ENCODE data around the gene CACNA1C. TPM values are rescaled to one million over a fixed set of nuclear protein-coding genes. Genes with fewer than 3 reads are reported as not detected.

The CACNA1C gene
- total RNA-seq, 6 donors from 2014 or later = 5.2 to 45.1 (median 8.8) TPM

DNA sequence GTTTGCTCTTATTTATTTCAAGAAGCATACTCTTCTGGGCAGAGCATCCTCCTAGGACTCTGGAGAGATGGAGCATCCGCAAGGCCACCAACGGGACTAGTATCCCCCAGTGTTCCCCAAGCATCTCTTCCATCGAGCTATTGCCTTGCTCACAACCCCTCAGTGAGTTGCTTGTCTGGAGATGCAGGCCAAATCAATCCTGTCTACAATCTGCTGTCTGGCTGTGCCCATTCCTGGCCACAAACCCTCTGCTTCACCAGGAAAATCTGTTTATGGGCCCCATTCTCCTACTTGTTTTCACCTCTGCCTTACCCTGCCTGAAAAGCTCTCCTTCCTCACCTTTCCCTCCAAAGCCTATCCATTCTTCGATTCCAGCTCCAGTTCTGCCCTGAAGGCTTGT is 219.2 kb downstream of the CACNA1C start:
- no peaks in the 10 kb centered on the region for H3K27me3 ChIP-seq
- no peak for TF ChIP-seq EP300 (IDR thresholded peaks at IDR 0.05)

DNA sequence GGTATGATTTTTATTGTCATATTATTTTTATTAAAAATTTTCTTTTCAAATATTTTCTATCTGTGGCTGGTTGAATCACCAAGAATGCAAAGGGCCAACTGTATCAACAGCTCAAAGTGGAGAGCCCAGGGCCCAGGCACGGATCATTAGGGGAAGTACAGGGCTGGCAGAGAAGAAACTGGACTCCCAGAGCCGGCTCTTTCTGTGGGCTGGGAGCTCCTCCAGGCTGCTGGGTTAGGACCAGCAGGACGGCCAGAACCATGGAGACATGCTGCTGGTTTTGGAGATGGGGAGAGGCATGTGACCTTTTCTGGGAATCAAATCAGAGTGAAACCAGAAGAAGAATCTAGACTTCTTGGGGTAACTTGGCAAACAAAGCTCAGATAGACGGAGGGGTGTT is 220.5 kb downstream of the CACNA1C start:
- Histone ChIP-seq H3K9me3 (no peaks in the 10 kb centered on the region), H3K4me1 (peaks cover 0 to 2% (median 0%) of the 10 kb centered on the region in 4 donors), H3K4me3 (no peak overlapping the region), H3K36me3 (no peaks in the 10 kb centered on the region), H3K27ac (peak overlapping the region in 1 of 4 donors; percentile 17), H3K27me3 (no peaks in the 10 kb centered on the region)
- TF ChIP-seq POLR2AphosphoS5 (IDR thresholded peaks at IDR 0.05) = no peak
- no peak for TF ChIP-seq POLR2A (IDR thresholded peaks at IDR 0.05)
- TF ChIP-seq, protein P1, sequence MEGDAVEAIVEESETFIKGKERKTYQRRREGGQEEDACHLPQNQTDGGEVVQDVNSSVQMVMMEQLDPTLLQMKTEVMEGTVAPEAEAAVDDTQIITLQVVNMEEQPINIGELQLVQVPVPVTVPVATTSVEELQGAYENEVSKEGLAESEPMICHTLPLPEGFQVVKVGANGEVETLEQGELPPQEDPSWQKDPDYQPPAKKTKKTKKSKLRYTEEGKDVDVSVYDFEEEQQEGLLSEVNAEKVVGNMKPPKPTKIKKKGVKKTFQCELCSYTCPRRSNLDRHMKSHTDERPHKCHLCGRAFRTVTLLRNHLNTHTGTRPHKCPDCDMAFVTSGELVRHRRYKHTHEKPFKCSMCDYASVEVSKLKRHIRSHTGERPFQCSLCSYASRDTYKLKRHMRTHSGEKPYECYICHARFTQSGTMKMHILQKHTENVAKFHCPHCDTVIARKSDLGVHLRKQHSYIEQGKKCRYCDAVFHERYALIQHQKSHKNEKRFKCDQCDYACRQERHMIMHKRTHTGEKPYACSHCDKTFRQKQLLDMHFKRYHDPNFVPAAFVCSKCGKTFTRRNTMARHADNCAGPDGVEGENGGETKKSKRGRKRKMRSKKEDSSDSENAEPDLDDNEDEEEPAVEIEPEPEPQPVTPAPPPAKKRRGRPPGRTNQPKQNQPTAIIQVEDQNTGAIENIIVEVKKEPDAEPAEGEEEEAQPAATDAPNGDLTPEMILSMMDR (IDR thresholded peaks at IDR 0.05) = no peak
- TF ChIP-seq EP300 (IDR thresholded peaks at IDR 0.05) = no peak
- WGBS, 2 donors = 58 to 68% methylated on average over 4 of the region's 4 CpGs
- ATAC-seq (ENCODE audit: low FRiP score in 2 of 2) (peak in 1 of 2 donors; percentile 69), DNase-seq (no peak)

More for the DNA sequence above, 219.2 kb downstream of the CACNA1C start:
- Histone ChIP-seq H3K4me3 (no peak overlapping the region), H3K36me3 (no peaks in the 10 kb centered on the region), H3K4me1 (peaks cover 0 to 2% (median 0%) of the 10 kb centered on the region in 4 donors), H3K9me3 (no peaks in the 10 kb centered on the region), H3K27ac (no peak overlapping the region)
- no peak for DNase-seq
- WGBS, 2 donors = 86 to 89% methylated on average over 4 of the region's 4 CpGs
- ATAC-seq (ENCODE audit: low FRiP score in 2 of 2) = no peak

DNA sequence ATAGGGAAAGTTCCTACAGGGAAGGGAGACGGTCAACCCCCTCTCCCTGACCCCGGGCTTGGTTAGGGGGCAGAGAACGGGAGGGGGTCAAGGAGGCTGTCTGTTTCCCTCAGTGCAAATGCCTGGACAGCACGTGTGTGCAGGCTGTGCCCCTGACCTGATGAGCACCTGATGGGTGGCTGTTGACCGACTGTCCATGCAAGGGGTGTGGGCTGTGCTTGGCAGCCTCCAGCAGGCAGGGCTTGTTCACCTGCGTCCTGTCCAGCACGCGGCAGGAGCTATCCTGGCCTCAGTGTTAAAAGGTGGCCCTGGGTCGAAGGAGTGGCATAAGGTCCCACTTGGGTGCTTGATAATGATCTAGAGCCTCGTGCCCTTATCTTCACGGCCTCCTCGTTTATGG is 221.0 kb downstream of the CACNA1C start:
- TF ChIP-seq, protein P1 (IDR thresholded peaks at IDR 0.05) = no peak
- TF ChIP-seq EP300 (IDR thresholded peaks at IDR 0.05) = no peak
- no peak for TF ChIP-seq POLR2AphosphoS5 (IDR thresholded peaks at IDR 0.05)
- TF ChIP-seq POLR2A (IDR thresholded peaks at IDR 0.05) = no peak
- H3K9me3 ChIP-seq = no peaks in the 10 kb centered on the region
- H3K36me3 ChIP-seq = no peaks in the 10 kb centered on the region
- no peak for ATAC-seq (ENCODE audit: low FRiP score in 2 of 2)
- no peak overlapping the region for H3K4me3 ChIP-seq
- H3K4me1 ChIP-seq = peaks cover 0 to 2% (median 0%) of the 10 kb centered on the region in 4 donors
- H3K27me3 ChIP-seq = no peaks in the 10 kb centered on the region
- WGBS, 2 donors = 84 to 88% methylated on average over 12 of the region's 12 CpGs
- DNase-seq = no peak
- no peak overlapping the region for H3K27ac ChIP-seq

DNA sequence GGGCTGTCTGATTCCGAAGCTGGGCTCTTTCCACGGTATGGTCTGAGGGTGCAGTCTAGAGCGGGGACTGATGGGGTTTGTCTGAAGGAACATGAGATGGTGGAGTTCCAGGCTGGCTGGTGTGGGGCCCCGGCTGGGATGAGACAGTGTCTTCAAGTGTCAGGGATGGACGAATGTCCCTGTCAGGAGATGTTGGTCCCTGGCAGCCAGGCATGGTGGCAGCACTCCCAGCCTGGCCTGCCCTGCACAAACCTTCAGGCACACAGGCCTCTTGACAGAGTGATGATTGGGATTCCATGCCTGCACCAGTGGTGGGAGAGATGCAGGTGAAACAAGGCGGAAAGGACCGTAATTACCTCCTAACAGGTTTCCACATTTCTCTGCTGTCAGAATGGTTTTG is 221.9 kb downstream of the CACNA1C start:
- H3K4me1 ChIP-seq = peaks cover 0 to 2% (median 0%) of the 10 kb centered on the region in 4 donors
- ATAC-seq (ENCODE audit: low FRiP score in 2 of 2) = no peak
- DNase-seq = no peak

DNA sequence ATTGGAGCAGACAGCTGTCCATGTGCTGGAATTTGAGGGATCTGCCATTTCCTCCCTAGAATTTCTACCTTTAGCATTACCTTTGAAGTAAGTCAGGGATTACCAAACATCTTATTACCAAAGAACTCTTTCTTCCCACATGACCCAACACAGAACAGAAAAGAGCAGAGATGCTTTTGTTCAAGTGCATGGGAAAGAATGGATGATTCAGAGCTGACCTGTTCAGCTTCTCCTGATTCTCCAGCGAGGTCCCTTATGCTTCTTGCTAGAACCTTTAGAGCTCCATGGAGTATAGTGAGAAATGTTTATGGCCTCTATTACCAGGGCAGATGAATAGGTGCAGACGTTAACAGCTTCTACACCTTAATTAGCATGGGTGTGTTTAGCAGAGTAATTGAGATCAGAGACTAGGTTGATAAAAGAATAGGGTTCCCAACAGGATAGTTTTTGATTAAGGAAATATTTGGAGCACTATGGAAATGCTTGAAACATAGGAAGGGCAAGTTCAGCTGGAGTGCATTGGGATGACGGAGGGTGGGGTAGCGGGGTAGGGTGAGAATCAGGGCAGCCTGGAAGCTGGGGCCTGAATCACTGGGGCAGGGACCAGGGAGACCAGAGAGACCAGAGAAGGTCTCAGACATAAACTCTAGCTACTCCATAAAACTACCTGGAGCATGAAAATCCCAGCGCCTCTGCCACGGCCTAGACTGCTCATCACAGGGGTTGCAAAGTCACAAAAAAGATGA is 223.7 kb downstream of the CACNA1C start:
- 85 to 91% methylated on average over 6 of the region's 6 CpGs for WGBS, 2 donors
- Histone ChIP-seq H3K36me3 (no peaks in the 10 kb centered on the region), H3K4me3 (no peak overlapping the region), H3K9me3 (no peaks in the 10 kb centered on the region), H3K27ac (no peak overlapping the region), H3K27me3 (no peaks in the 10 kb centered on the region), H3K4me1 (peaks cover 0 to 2% (median 0%) of the 10 kb centered on the region in 4 donors)
- ATAC-seq (ENCODE audit: low FRiP score in 2 of 2) (no peak), DNase-seq (no peak)
- TF ChIP-seq POLR2A (IDR thresholded peaks at IDR 0.05) (no peak), EP300 (IDR thresholded peaks at IDR 0.05) (no peak), POLR2AphosphoS5 (IDR thresholded peaks at IDR 0.05) (no peak)
- TF ChIP-seq, protein P1 (IDR thresholded peaks at IDR 0.05) = no peak

More for the DNA sequence above, 221.9 kb downstream of the CACNA1C start:
- TF ChIP-seq EP300 (IDR thresholded peaks at IDR 0.05) (no peak), POLR2AphosphoS5 (IDR thresholded peaks at IDR 0.05) (no peak), POLR2A (IDR thresholded peaks at IDR 0.05) (no peak)
- TF ChIP-seq, protein P1 (IDR thresholded peaks at IDR 0.05) = no peak
- Histone ChIP-seq H3K9me3 (no peaks in the 10 kb centered on the region), H3K27ac (no peak overlapping the region), H3K4me3 (no peak overlapping the region), H3K36me3 (no peaks in the 10 kb centered on the region), H3K27me3 (no peaks in the 10 kb centered on the region)
- 86 to 88% methylated on average over 7 of the region's 7 CpGs for WGBS, 2 donors

All from upper lobe of left lung (tissue), 6 donors.